DND-41 (cell line): Measurements from ENCODE around the gene KCNAB2.

Experiments
- ATAC-seq: fragments of 200-7000 bp; cut with Tn5 transposase; 3 replicates; pipeline ENCODE4 v1.9.1; 2021; ENCODE audit warnings: low read depth; ENCODE audit not compliant: insufficient read depth
- DNase-seq: peaks from one replicate; pipeline ENCODE4 v3.0.0-alpha.2; 2020
- H2AFZ ChIP-seq: 2 replicates; pipeline ENCODE4 v1.6.0; 2012; ENCODE audit warnings: low read depth, low read length
- H3K27ac ChIP-seq: 2 replicates; pipeline ENCODE4 v1.5.1; 2012; ENCODE audit warnings: low read length, inconsistent platforms
- H3K27me3 ChIP-seq: fragments of 200-600 bp; sonication (generic); 2 replicates; pipeline ENCODE4 v1.6.0; 2012; ENCODE audit warnings: low read length, mild to moderate bottlenecking, inconsistent platforms; ENCODE audit not compliant: insufficient read depth, poor library complexity
- H3K36me3 ChIP-seq: 2 replicates; pipeline ENCODE4 v1.5.1; 2012; ENCODE audit warnings: low read length, inconsistent platforms; ENCODE audit not compliant: insufficient read depth
- H3K4me1 ChIP-seq: 2 replicates; pipeline ENCODE4 v1.5.1; 2012; ENCODE audit warnings: mild to moderate bottlenecking, low read length; ENCODE audit not compliant: insufficient read depth
- H3K4me2 ChIP-seq: 2 replicates; pipeline ENCODE4 v1.6.0; 2012; ENCODE audit warnings: mild to moderate bottlenecking, moderate library complexity, low read length, inconsistent platforms; ENCODE audit not compliant: insufficient read depth
- H3K4me3 ChIP-seq, 2 experiments: fragments of 200-600 bp in 1 of 2; shearing (Covaris generic) in 1 of 2; 2 replicates each; pipeline ENCODE4 v1.5.1; 2012 to 2016; ENCODE audit warnings: inconsistent platforms in 2 of 2, low read length in 2 of 2, mild to moderate bottlenecking in 2 of 2, low read depth in 1 of 2, moderate library complexity in 1 of 2
- H3K79me2 ChIP-seq: 2 replicates; pipeline ENCODE4 v1.6.0; 2012; ENCODE audit warnings: low read length, inconsistent platforms; ENCODE audit not compliant: insufficient read depth
- H3K9ac ChIP-seq: 2 replicates; pipeline ENCODE4 v1.6.0; 2012; ENCODE audit warnings: low read depth, mild to moderate bottlenecking, inconsistent platforms, low read length, moderate library complexity
- H3K9me3 ChIP-seq: 2 replicates; pipeline ENCODE4 v1.5.1; 2012; ENCODE audit warnings: low read length, moderate library complexity, mild to moderate bottlenecking, inconsistent platforms; ENCODE audit not compliant: insufficient read depth, severe bottlenecking
- H4K20me1 ChIP-seq: 2 replicates; pipeline ENCODE4 v1.6.0; 2012; ENCODE audit warnings: low read length; ENCODE audit not compliant: insufficient read depth
- EZH2 ChIP-seq: IDR thresholded peaks from 3 replicates; pipeline ENCODE4 v1.6.1; 2012; ENCODE audit warnings: borderline replicate concordance, low read depth, mild to moderate bottlenecking, moderate library complexity, low read length, inconsistent platforms; ENCODE audit not compliant: severe bottlenecking
- TF ChIP-seq, protein P1 (sequence below): IDR thresholded peaks from 2 replicates; pipeline ENCODE4 v1.5.1; 2012; ENCODE audit warnings: borderline replicate concordance, low read length, moderate library complexity, mild to moderate bottlenecking; ENCODE audit not compliant: poor library complexity, severe bottlenecking; ENCODE audit errors: extremely low read depth

KCNAB2 gene

GRCh38 chr1:6065093-6065858, 19.6 kb downstream of the KCNAB2 start:
- DNase-seq (no peak), ATAC-seq (no peak)
- no peak for TF ChIP-seq EZH2
- TF ChIP-seq, protein P1, sequence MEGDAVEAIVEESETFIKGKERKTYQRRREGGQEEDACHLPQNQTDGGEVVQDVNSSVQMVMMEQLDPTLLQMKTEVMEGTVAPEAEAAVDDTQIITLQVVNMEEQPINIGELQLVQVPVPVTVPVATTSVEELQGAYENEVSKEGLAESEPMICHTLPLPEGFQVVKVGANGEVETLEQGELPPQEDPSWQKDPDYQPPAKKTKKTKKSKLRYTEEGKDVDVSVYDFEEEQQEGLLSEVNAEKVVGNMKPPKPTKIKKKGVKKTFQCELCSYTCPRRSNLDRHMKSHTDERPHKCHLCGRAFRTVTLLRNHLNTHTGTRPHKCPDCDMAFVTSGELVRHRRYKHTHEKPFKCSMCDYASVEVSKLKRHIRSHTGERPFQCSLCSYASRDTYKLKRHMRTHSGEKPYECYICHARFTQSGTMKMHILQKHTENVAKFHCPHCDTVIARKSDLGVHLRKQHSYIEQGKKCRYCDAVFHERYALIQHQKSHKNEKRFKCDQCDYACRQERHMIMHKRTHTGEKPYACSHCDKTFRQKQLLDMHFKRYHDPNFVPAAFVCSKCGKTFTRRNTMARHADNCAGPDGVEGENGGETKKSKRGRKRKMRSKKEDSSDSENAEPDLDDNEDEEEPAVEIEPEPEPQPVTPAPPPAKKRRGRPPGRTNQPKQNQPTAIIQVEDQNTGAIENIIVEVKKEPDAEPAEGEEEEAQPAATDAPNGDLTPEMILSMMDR: no peak
- H3K4me3 ChIP-seq: no peak overlapping the region
- no peaks in the 10 kb centered on the region for H3K9me3 ChIP-seq
- H3K9ac ChIP-seq: no peak overlapping the region
- peaks cover 10% of the 10 kb centered on the region; the same call in 1 of the 2 replicates for H3K36me3 ChIP-seq
- H3K79me2 ChIP-seq: no peaks in the 10 kb centered on the region
- H4K20me1 ChIP-seq: peaks cover 52% of the 10 kb centered on the region
- H3K4me1 ChIP-seq: no peaks in the 10 kb centered on the region
- H3K27ac ChIP-seq: no peak overlapping the region
- H3K27me3 ChIP-seq: no peaks in the 10 kb centered on the region
- H3K4me2 ChIP-seq: no peak overlapping the region
- no peak overlapping the region for H2AFZ ChIP-seq

GRCh38 chr1:6066680-6067079, 21.0 kb downstream of the KCNAB2 start:
- Histone ChIP-seq H3K79me2 (no peaks in the 10 kb centered on the region), H3K4me1 (no peaks in the 10 kb centered on the region), H2AFZ (no peak overlapping the region), H3K9ac (no peak overlapping the region), H3K4me3 (no peak overlapping the region), H3K27me3 (no peaks in the 10 kb centered on the region), H4K20me1 (peaks cover 56% of the 10 kb centered on the region), H3K27ac (no peak overlapping the region), H3K36me3 (peaks cover 4% of the 10 kb centered on the region; the same call in 1 of the 2 replicates), H3K4me2 (no peak overlapping the region), H3K9me3 (no peaks in the 10 kb centered on the region)
- TF ChIP-seq, protein P1: no peak
- TF ChIP-seq EZH2: no peak
- ATAC-seq: no peak
- DNase-seq: no peak

DNA sequence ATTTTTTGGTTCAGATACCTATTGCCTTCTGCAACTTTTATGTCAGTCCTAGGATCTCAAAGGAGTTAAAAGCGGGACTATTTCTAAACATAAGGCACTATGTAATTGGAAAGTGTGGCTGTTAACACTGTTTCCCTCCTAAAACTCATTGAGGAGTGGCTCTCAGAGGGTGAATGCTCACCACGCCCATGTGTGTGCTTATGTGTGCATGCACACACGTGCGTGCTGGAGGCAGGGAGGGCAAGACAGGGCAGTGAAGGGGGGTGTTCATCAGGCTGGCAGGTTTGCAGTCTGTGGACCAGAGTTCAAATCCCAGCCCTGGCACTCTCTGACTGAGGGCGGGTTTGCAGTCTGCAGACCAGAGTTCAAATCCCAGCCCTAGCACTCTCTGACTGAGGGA, 22.4 kb downstream of the KCNAB2 start:
- no peaks in the 10 kb centered on the region for H3K27me3 ChIP-seq
- no peak overlapping the region for H2AFZ ChIP-seq
- peaks cover 68% of the 10 kb centered on the region for H4K20me1 ChIP-seq
- no peak overlapping the region for H3K9ac ChIP-seq
- DNase-seq (no peak), ATAC-seq (no peak)
- no peak overlapping the region for H3K4me2 ChIP-seq
- H3K36me3 ChIP-seq: peaks cover 14% of the 10 kb centered on the region; the same call in 1 of the 2 replicates
- H3K79me2 ChIP-seq: no peaks in the 10 kb centered on the region
- H3K27ac ChIP-seq: no peak overlapping the region
- H3K4me1 ChIP-seq: no peaks in the 10 kb centered on the region
- H3K9me3 ChIP-seq: no peaks in the 10 kb centered on the region
- TF ChIP-seq, protein P1: no peak
- TF ChIP-seq EZH2: no peak
- H3K4me3 ChIP-seq: no peak overlapping the region
